ENCODE results near the gene RPAP2. TPM values are rescaled to one million over a fixed set of nuclear protein-coding genes. Genes with fewer than 3 reads are reported as not detected.
"Not testable (repeated sequence)": the region's sequence is repeated elsewhere in the genome, so short reads cannot be mapped to it uniquely, and the experiment has no call there.

Gene RPAP2
- total RNA-seq, 1 donor from 2014 or later, result 10.3 TPM

- no peak for DNase-seq (ENCODE audit: extremely low read depth, low read depth, low spot score)
Measured at GRCh38 chr1:92374223-92374622, 75.4 kb downstream of the RPAP2 start.

GRCh38 chr1:92376345-92376744 is 77.5 kb downstream of the RPAP2 start:
- peak; percentile 12 for DNase-seq (ENCODE audit: extremely low read depth, low read depth, low spot score)

GRCh38 chr1:92377991-92378390 is 79.1 kb downstream of the RPAP2 start:
- not testable (repeated sequence) for DNase-seq (ENCODE audit: extremely low read depth, low read depth, low spot score)

GRCh38 chr1:92380867-92381266 is 82.0 kb downstream of the RPAP2 start:
- no peak for DNase-seq (ENCODE audit: extremely low read depth, low read depth, low spot score)

GRCh38 chr1:92393966-92394365 is 95.1 kb downstream of the RPAP2 start:
- not testable (repeated sequence) for DNase-seq (ENCODE audit: extremely low read depth, low read depth, low spot score)

GRCh38 chr1:92398519-92398918 is 99.7 kb downstream of the RPAP2 start:
- no peak for DNase-seq (ENCODE audit: extremely low read depth, low read depth, low spot score)

GRCh38 chr1:92399076-92399475 is 100.2 kb downstream of the RPAP2 start:
- DNase-seq (ENCODE audit: extremely low read depth, low read depth, low spot score), result no peak

- DNase-seq (ENCODE audit: extremely low read depth, low read depth, low spot score), result no peak
Measured at GRCh38 chr1:92404661-92405060, 105.8 kb downstream of the RPAP2 start.

GRCh38 chr1:92408825-92409224 is 110.0 kb downstream of the RPAP2 start:
- DNase-seq (ENCODE audit: extremely low read depth, low read depth, low spot score), result no peak

GRCh38 chr1:92409946-92410549 is 111.2 kb downstream of the RPAP2 start:
- no peak for DNase-seq (ENCODE audit: extremely low read depth, low read depth, low spot score)

GRCh38 chr1:92410706-92411105 is 111.8 kb downstream of the RPAP2 start:
- DNase-seq (ENCODE audit: extremely low read depth, low read depth, low spot score), result no peak

- DNase-seq (ENCODE audit: extremely low read depth, low read depth, low spot score), result no peak
Measured at GRCh38 chr1:92411511-92411910, 112.7 kb downstream of the RPAP2 start.

GRCh38 chr1:92419642-92420041 is 120.8 kb downstream of the RPAP2 start:
- DNase-seq (ENCODE audit: extremely low read depth, low read depth, low spot score), result no peak

- no peak for DNase-seq (ENCODE audit: extremely low read depth, low read depth, low spot score)
Measured at GRCh38 chr1:92424381-92424780, 125.5 kb downstream of the RPAP2 start.

- no peak for DNase-seq (ENCODE audit: extremely low read depth, low read depth, low spot score)
Measured at GRCh38 chr1:92425617-92426016, 126.8 kb downstream of the RPAP2 start.

GRCh38 chr1:92430030-92430429 is 131.2 kb downstream of the RPAP2 start:
- DNase-seq (ENCODE audit: extremely low read depth, low read depth, low spot score), result no peak

- not testable (repeated sequence) for DNase-seq (ENCODE audit: extremely low read depth, low read depth, low spot score)
Measured at GRCh38 chr1:92434572-92434971, 135.7 kb downstream of the RPAP2 start.

GRCh38 chr1:92439291-92439690 is 140.4 kb downstream of the RPAP2 start:
- DNase-seq (ENCODE audit: extremely low read depth, low read depth, low spot score), result no peak

- DNase-seq (ENCODE audit: extremely low read depth, low read depth, low spot score), result no peak
Measured at GRCh38 chr1:92441316-92441696, 142.4 kb downstream of the RPAP2 start.

GRCh38 chr1:92441697-92442342 is 143.0 kb downstream of the RPAP2 start:
- DNase-seq (ENCODE audit: extremely low read depth, low read depth, low spot score), result no peak

- DNase-seq (ENCODE audit: extremely low read depth, low read depth, low spot score), result no peak
Measured at GRCh38 chr1:92442351-92442750, 143.5 kb downstream of the RPAP2 start.

GRCh38 chr1:92443893-92444292 is 145.0 kb downstream of the RPAP2 start:
- no peak for DNase-seq (ENCODE audit: extremely low read depth, low read depth, low spot score)

- no peak for DNase-seq (ENCODE audit: extremely low read depth, low read depth, low spot score)
Measured at GRCh38 chr1:92444351-92444750, 145.5 kb downstream of the RPAP2 start.
